Lower lobe of right lung (tissue), 2 donors: Measurements from ENCODE around the gene CD2. TPM values are rescaled to one million over a fixed set of nuclear protein-coding genes. Genes with fewer than 3 reads are reported as not detected.
A peak's percentile ranks its signal among the peaks of the same experiment; 100 is the strongest.

ENCODE experiments used
- ATAC-seq, 2 donors: fragments of 200-7000 bp; cut with Tn5 transposase; one replicate each; pipeline ENCODE4 v1.9.1; 2020 to 2022; ENCODE audit warnings: mild to moderate bottlenecking in 2 of 2, moderate library complexity in 2 of 2
- DNase-seq: peaks from one replicate; pipeline ENCODE4 v3.0.0-alpha.2; 2020
- H3K27ac ChIP-seq: fragments of 200-600 bp; one replicate; pipeline ENCODE4 v1.8.0; 2022
- H3K27me3 ChIP-seq: fragments of 200-600 bp; one replicate; pipeline ENCODE4 v1.8.0; 2022; ENCODE audit warnings: low read depth
- H3K36me3 ChIP-seq: fragments of 200-600 bp; one replicate; pipeline ENCODE4 v1.8.0; 2022; ENCODE audit warnings: mild to moderate bottlenecking
- H3K4me1 ChIP-seq: fragments of 200-600 bp; one replicate; pipeline ENCODE4 v1.8.0; 2022
- H3K4me3 ChIP-seq: fragments of 200-600 bp; one replicate; pipeline ENCODE4 v1.8.0; 2022; ENCODE audit warnings: mild to moderate bottlenecking
- H3K9me3 ChIP-seq: fragments of 200-600 bp; one replicate; pipeline ENCODE4 v1.8.0; 2022
- CTCF ChIP-seq: fragments of 200-600 bp; IDR thresholded peaks from one replicate; pipeline ENCODE4 v1.8.0; 2022; ENCODE audit warnings: antibody characterized with exemption, mild to moderate bottlenecking
- intact Hi-C: fragments of 100-400 bp; cut with DNase I; formaldehyde crosslinking; loops from one replicate; pipeline ENCODE4 v1.11.0; 2022
- total RNA-seq: library from RNA; stranded (reverse); fragmentation: NEBNext Ultra II Directional; extraction: Animal tissue kit (Norgen Biotek cat#: 25700); gene quantifications from one replicate; pipeline ENCODE4 v1.2.1, GENCODE V29; 2021
- donor health status: DM: no; HTN: yes; CAD: no; lungs with severe emphysema.

The CD2 gene
- total RNA-seq, 1 donor from 2014 or later: 9.8 TPM

DNA sequence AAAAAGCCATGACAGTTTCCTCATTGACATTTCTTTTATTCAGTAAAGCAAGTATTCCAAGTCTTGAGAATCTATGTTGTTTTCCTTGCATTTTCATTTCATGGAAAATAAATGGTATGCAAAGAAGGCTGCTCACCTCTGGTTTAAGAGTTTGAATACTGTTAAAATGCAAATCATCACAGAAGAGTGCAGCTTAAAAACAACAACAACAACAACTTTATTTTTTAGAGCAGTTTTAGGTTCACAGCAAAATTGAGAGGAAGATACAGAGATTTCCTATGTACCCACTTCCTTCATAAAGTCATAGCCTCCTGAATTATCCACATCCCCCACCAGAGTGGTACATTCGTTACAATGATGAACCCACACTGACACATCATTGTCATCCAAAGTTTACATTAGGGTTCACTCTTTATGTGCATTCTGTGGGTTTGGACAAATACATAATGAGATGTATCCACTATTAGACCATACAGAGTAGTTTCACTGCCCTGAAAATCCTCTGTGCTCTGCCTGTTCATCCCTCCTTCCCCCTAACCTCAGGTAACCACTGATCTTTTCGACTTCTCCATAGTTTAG lies 39.2 kb downstream of the CD2 start:
- no peak for TF ChIP-seq CTCF
- Histone ChIP-seq H3K27ac (no peak overlapping the region), H3K27me3 (no peaks in the 10 kb centered on the region), H3K4me1 (no peaks in the 10 kb centered on the region), H3K36me3 (no peaks in the 10 kb centered on the region), H3K4me3 (no peak overlapping the region), H3K9me3 (no peaks in the 10 kb centered on the region)
- no peak for DNase-seq
- ATAC-seq: no peak
- intact Hi-C loops: no loop called here

- Histone ChIP-seq H3K9me3 (no peaks in the 10 kb centered on the region), H3K27ac (no peak overlapping the region), H3K4me1 (no peaks in the 10 kb centered on the region), H3K27me3 (no peaks in the 10 kb centered on the region), H3K4me3 (no peak overlapping the region), H3K36me3 (no peaks in the 10 kb centered on the region)
- no peak for ATAC-seq
- intact Hi-C loops: no loop called here
- no peak for DNase-seq
- TF ChIP-seq CTCF: no peak
Measured at GRCh38 chr1:116794371-116794770, 40.1 kb downstream of the CD2 start.

GRCh38 chr1:116794804-116795481 lies 40.7 kb downstream of the CD2 start:
- Histone ChIP-seq H3K9me3 (no peaks in the 10 kb centered on the region), H3K27ac (no peak overlapping the region), H3K4me1 (no peaks in the 10 kb centered on the region), H3K36me3 (no peaks in the 10 kb centered on the region), H3K27me3 (no peaks in the 10 kb centered on the region), H3K4me3 (no peak overlapping the region)
- DNase-seq (no peak), ATAC-seq (peak; percentile 41 to 55)
- TF ChIP-seq CTCF: no peak
- intact Hi-C loops: no loop called here

DNA sequence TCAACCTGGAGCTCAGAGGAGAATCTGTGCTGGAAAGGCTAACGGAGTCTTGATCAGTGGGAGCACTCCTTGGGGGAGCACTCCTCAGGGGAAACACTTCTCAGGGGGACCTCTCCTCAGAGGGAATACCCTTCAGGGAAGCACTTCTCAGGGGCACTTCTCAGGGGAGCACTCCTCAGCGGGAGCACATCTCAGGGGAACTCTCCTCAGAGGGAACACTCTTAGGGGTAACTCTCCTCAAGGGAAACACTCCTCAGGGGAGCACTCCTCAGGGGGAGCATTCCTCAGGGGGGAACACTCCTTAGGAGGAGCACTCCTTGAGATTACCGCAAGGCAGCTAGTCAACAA lies 41.2 kb downstream of the CD2 start:
- no peaks in the 10 kb centered on the region for H3K4me1 ChIP-seq
- H3K27me3 ChIP-seq: no peaks in the 10 kb centered on the region
- TF ChIP-seq CTCF: no peak
- no peak for DNase-seq
- H3K9me3 ChIP-seq: no peaks in the 10 kb centered on the region
- H3K4me3 ChIP-seq: no peak overlapping the region
- ATAC-seq: peak in 1 of 2 donors; percentile 21
- H3K36me3 ChIP-seq: no peaks in the 10 kb centered on the region
- no peak overlapping the region for H3K27ac ChIP-seq
- intact Hi-C loops: no loop called here

- H3K4me1 ChIP-seq: no peaks in the 10 kb centered on the region
- no peaks in the 10 kb centered on the region for H3K36me3 ChIP-seq
- no peak overlapping the region for H3K4me3 ChIP-seq
- no peak for TF ChIP-seq CTCF
- H3K27ac ChIP-seq: no peak overlapping the region
- H3K27me3 ChIP-seq: no peaks in the 10 kb centered on the region
- DNase-seq: no peak
- intact Hi-C loops: no loop called here
- no peak for ATAC-seq
- no peaks in the 10 kb centered on the region for H3K9me3 ChIP-seq
Measured at GRCh38 chr1:116804736-116805135, 50.5 kb downstream of the CD2 start.
